ENCODE data around the gene C11orf68.

- TF ChIP-seq CTCF (conservative IDR thresholded peaks at IDR 0.05; ENCODE audit: low read length) (no peak), EZH2phosphoT487 (IDR thresholded peaks at IDR 0.05; ENCODE audit: borderline replicate concordance, low read depth, low read length) (no peak)
Observed at GRCh38 chr11:65961267-65962140, 42.6 kb upstream of the C11orf68 start, which contains the start of gene SART1.
